GDM1 (cell line): ENCODE results near the gene SCLY.
"Not testable (repeated sequence)": the region's sequence is repeated elsewhere in the genome, so short reads cannot be mapped to it uniquely, and the experiment has no call there.

Source experiments
- DNase-seq: peaks from one replicate; lab custom pipeline; 2025; lab: John Stamatoyannopoulos, UW

Gene SCLY

GRCh38 chr2:238113611-238114010 lies 52.8 kb downstream of the SCLY start:
- no peak for DNase-seq

- DNase-seq, result no peak
These were observed 53.6 kb downstream of the SCLY start for GRCh38 chr2:238114331-238114841.

- DNase-seq, result no peak
These were observed 54.3 kb downstream of the SCLY start for GRCh38 chr2:238114851-238115660.

GRCh38 chr2:238115709-238116108 lies 54.9 kb downstream of the SCLY start:
- not testable (repeated sequence) for DNase-seq

GRCh38 chr2:238116298-238117198 lies 55.7 kb downstream of the SCLY start:
- no peak for DNase-seq

GRCh38 chr2:238117199-238118154 lies 56.7 kb downstream of the SCLY start:
- no peak for DNase-seq

GRCh38 chr2:238119756-238120462 lies 59.1 kb downstream of the SCLY start:
- no peak for DNase-seq

GRCh38 chr2:238120463-238121298 lies 59.9 kb downstream of the SCLY start:
- DNase-seq, result no peak

- DNase-seq, result no peak
These were observed 60.9 kb downstream of the SCLY start for GRCh38 chr2:238121511-238122286.

- DNase-seq, result no peak
These were observed 61.8 kb downstream of the SCLY start for GRCh38 chr2:238122287-238123217.

GRCh38 chr2:238123218-238123971 lies 62.6 kb downstream of the SCLY start:
- no peak for DNase-seq

- no peak for DNase-seq
These were observed 63.2 kb downstream of the SCLY start for GRCh38 chr2:238123991-238124470.

GRCh38 chr2:238124488-238125126 lies 63.8 kb downstream of the SCLY start:
- DNase-seq, result no peak

GRCh38 chr2:238125127-238125885 lies 64.5 kb downstream of the SCLY start:
- no peak for DNase-seq

- DNase-seq, result no peak
These were observed 65.5 kb downstream of the SCLY start for GRCh38 chr2:238126338-238126737.

- no peak for DNase-seq
These were observed 66.0 kb downstream of the SCLY start for GRCh38 chr2:238126775-238127164.
